HT-29 (cell line): ENCODE results near the gene NSUN6. TPM values are rescaled to one million over a fixed set of nuclear protein-coding genes. Genes with fewer than 3 reads are reported as not detected.

Experiments used
- DNase-seq: peaks from one replicate; pipeline ENCODE4 v3.0.0-alpha.2; 2015; ENCODE audit warnings: low spot score
- total RNA-seq: library from RNA; depleted of rRNA; stranded (reverse); fragments of >200 nt; shearing (Covaris generic); gene quantifications from 2 replicates; pipeline ENCODE4 v1.2.3, GENCODE V29; 2014; rRNA removed

Gene NSUN6
- total RNA-seq, 1 experiment from 2014 or later: 5.6 TPM

DNA sequence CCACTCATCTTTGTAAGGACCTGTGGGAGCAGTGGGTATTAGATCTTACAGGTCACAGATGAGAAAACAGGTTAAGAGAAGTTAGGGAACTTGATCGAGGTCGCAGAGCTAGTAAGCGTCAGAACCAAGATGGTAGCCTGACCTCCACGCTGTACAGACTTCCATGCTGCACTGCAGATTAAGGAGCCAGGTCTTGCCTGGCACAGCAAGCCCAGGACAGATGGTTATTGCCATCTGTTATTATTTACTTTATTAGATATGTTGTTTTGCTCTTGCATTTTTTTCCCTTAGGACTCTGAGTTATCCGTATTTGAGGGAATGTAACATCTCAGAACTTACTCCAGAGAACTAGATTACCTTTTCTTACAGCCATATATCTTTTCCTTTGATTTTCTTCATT lies 147.2 kb downstream of the NSUN6 start:
- DNase-seq: no peak

DNA sequence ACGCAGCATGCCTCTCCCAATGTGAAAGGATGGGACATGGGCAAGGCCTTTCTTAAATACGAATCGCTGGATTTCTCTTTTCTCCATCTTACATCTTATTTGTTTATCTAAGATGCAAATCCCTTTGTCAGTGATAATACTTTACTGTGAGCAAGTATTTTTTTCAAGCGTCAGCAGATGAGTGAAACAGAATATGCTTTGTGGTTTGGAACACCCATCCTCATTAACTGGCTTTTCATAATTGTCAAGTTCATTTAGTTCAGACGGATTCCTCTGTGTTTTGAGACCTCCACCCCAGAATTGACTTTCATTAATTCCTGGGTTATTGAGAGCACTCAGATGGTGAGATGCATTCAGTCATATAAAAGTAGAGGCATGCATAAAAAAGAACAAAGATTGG lies 149.8 kb downstream of the NSUN6 start:
- DNase-seq: no peak

DNA sequence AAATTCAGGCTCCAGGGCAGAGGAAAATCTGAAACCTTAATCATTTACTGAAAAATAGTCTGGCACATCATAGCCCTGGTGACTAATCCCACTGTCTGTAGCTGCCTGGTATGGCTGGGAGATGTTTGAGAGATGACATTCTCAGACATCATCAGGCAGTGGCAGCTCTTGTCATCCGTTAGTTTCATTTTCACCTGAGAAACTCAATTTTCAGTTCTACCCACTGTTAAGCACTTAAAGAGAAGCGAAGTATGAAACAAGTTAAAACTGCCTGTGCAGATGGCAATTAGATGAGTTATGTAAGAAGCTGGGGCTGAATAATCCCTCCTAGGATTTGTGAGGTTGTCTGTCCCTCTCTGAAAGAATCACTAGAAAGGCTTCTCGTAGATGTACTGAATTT lies 150.2 kb downstream of the NSUN6 start:
- DNase-seq: no peak

DNA sequence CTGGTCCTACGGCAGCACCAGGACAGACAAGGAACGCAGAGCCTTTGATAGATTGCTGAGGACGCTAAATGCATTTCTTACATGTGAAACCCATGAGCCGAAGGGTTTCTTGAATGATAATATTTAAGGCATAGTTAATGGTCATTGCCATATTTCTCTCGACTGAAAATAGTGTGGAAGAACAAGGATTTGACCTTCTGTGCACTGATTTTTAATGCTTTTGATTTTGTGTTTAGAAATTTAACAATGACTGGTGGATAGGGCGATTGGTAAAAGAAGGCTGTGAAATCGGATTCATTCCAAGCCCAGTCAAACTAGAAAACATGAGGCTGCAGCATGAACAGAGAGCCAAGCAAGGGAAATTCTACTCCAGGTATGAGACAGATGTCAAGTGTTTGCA lies 150.8 kb downstream of the NSUN6 start:
- no peak for DNase-seq

DNA sequence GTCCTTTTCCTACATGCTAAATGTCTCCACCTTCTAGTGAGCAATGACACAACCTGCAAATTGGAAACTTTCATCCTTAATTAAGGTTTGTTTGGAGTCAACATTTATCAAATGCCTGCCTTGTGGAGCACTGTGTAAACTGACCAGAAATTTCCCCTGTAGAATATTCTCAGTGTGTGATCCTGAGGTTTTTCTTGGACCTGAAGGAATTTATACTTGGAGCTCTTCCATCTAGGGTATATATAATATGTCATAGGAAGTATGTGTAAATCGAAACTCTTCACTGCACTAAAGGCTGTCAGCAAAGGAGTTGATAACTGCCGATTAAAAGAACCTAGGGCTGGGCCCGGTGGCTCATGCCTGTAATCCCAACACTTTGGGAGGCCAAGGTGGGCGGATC lies 152.4 kb downstream of the NSUN6 start:
- no peak for DNase-seq

DNA sequence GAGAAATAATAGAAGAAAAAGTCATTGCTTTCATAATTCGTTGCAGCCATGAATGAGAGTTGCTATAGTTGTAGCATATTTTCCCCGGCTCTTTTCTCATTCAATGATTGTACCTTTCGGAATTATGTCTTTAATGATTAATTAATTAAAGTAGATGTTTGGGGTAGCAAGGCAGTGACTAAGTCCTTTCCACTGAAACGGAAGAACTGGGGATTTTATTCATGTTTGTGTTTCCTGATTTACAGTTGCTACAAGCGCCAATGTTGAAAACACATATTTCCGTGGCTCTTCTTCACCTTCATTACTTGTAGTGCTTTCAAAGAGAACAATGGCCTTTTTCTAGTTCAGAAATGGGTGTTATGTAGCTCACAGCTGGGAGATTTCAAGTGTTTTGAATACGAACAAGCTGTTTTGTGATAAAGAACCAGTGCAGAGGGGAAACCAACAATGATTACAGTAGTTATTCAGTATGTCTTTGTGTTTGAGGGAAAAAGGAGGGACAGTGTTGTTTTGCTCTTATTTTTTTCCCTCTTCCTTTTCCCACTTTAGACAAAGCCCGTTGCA lies 153.5 kb downstream of the NSUN6 start:
- no peak for DNase-seq

Other genes starting within 250 kb of the NSUN6 start
- gene ARL5B, start 7.8 kb upstream of the NSUN6 start, total RNA-seq: 11.0 and 13.2 TPM in 2 replicates